Vagina (tissue), 2 donors: ENCODE data around the gene CBFB. TPM values are rescaled to one million over a fixed set of nuclear protein-coding genes. Genes with fewer than 3 reads are reported as not detected.

Experiments used
- DNase-seq, 2 donors: peaks; one replicate each; pipeline ENCODE4 v3.0.0-alpha.2; 2017; ENCODE audit errors: extremely low spot score in 2 of 2
- H3K27ac ChIP-seq: fragments of 200-600 bp; sonication (generic); one replicate; pipeline ENCODE4 v1.5.1; 2019
- H3K27me3 ChIP-seq: fragments of 200-600 bp; sonication (generic); one replicate; pipeline ENCODE4 v1.5.1; 2019
- H3K36me3 ChIP-seq, 2 donors: fragments of 200-600 bp; sonication (generic); one replicate each; pipeline ENCODE4 v1.5.1; 2017 to 2019
- H3K4me1 ChIP-seq: fragments of 200-600 bp; sonication (generic); one replicate; pipeline ENCODE4 v1.5.1; 2019
- H3K4me3 ChIP-seq, 2 donors: fragments of 200-600 bp; sonication (generic); 1 replicate in 1 of 2; 2 replicates in 1 of 2; pipeline ENCODE4 v1.5.1; 2016 to 2019
- H3K9me3 ChIP-seq: fragments of 200-600 bp; sonication (generic); one replicate; pipeline ENCODE4 v1.5.1; 2019
- POLR2A ChIP-seq, 2 donors: fragments of 450-650 bp; IDR thresholded peaks; one replicate each; pipeline ENCODE4 v1.6.1; 2017; ENCODE audit warnings: antibody characterized with exemption in 2 of 2, mild to moderate bottlenecking in 2 of 2, moderate library complexity in 2 of 2
- POLR2AphosphoS5 ChIP-seq, 2 donors: sonication (generic); formaldehyde crosslinking; IDR thresholded peaks; one replicate each; pipeline ENCODE4 v1.9.0; 2017; ENCODE audit warnings: antibody characterized with exemption in 2 of 2, mild to moderate bottlenecking in 2 of 2, low read depth in 1 of 2; ENCODE audit not compliant: insufficient read depth in 1 of 2
- intact Hi-C: fragments of 100-400 bp; cut with DNase I; formaldehyde crosslinking; loops from one replicate; pipeline ENCODE4 v1.15.1; 2023
- total RNA-seq: library from RNA; depleted of rRNA; stranded (reverse); fragments of >200 nt; gene quantifications from one replicate; pipeline ENCODE4 v1.2.3, GENCODE V29; 2016
- TF ChIP-seq, protein P1 (sequence below), 3 experiments: fragments of 450-650 bp in 2 of 3; fragments of 200-600 bp in 1 of 3; sonication (generic) in 1 of 3; IDR thresholded peaks; one replicate each; pipeline ENCODE4 v1.5.1; 2017 to 2019; ENCODE audit warnings: antibody characterized with exemption in 3 of 3, mild to moderate bottlenecking in 2 of 3, moderate library complexity in 2 of 3

The CBFB gene
- total RNA-seq, 1 donor from 2014 or later = 33.9 TPM

DNA sequence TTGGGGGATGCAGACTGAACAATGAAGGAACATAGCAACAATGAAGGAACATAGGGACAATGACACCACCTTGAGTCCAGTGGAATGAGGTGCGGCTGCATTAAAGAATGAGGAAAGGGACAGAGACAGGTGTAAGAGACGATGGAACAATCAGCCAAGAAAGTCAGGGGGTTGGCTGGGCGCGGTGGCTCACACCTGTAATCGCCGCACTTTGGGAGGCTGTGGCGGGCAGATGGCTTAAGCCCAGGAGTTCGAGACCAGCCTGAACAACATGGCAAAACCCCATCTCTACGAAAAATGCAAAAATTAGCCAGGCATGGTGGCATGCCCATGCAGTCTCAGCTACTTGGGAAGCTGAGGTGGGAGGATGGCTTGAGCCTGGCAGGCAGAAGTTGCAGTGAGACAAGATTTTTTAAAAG is 13.6 kb upstream of the CBFB start:
- no peak overlapping the region for H3K4me3 ChIP-seq
- no peaks in the 10 kb centered on the region for H3K9me3 ChIP-seq
- intact Hi-C loops = loop anchor here (5.0 kb wide), 1 partner anchor 177 kb away; the partner anchor contains the start of genes E2F4 and EXOC3L1
- H3K27me3 ChIP-seq = no peaks in the 10 kb centered on the region
- TF ChIP-seq POLR2AphosphoS5 (IDR thresholded peaks at IDR 0.05; ENCODE audit: insufficient read depth in 1 of 2, low read depth in 1 of 2) (no peak), POLR2A (IDR thresholded peaks at IDR 0.05) (no peak)
- TF ChIP-seq, protein P1, sequence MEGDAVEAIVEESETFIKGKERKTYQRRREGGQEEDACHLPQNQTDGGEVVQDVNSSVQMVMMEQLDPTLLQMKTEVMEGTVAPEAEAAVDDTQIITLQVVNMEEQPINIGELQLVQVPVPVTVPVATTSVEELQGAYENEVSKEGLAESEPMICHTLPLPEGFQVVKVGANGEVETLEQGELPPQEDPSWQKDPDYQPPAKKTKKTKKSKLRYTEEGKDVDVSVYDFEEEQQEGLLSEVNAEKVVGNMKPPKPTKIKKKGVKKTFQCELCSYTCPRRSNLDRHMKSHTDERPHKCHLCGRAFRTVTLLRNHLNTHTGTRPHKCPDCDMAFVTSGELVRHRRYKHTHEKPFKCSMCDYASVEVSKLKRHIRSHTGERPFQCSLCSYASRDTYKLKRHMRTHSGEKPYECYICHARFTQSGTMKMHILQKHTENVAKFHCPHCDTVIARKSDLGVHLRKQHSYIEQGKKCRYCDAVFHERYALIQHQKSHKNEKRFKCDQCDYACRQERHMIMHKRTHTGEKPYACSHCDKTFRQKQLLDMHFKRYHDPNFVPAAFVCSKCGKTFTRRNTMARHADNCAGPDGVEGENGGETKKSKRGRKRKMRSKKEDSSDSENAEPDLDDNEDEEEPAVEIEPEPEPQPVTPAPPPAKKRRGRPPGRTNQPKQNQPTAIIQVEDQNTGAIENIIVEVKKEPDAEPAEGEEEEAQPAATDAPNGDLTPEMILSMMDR (IDR thresholded peaks at IDR 0.05) = no peak
- no peaks in the 10 kb centered on the region for H3K36me3 ChIP-seq
- DNase-seq = peak; percentile 64 to 76
- H3K4me1 ChIP-seq = peaks cover 23% of the 10 kb centered on the region
- no peak overlapping the region for H3K27ac ChIP-seq

DNA sequence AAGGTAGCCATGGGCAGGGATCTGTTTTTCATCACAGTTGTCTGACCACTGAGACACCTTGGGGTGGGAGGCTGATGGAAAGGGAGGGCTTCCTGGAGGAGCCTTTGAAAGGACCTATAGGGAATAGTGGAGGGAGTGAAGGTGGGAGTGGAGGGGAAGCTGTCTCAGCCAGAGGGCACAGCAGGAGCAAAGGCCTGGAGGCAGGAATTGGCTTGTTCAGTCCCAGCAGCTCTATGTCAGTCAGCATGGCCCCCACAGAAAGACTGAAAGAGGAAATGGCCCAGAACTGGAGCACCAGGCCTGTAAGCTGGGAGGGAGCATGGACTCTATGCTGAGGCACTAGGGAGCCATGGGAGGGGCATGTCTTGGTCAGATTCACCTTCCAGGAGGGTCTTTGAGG is 12.8 kb upstream of the CBFB start:
- peak; percentile 55 to 72 for DNase-seq
- TF ChIP-seq POLR2AphosphoS5 (IDR thresholded peaks at IDR 0.05; ENCODE audit: insufficient read depth in 1 of 2, low read depth in 1 of 2) (no peak), POLR2A (IDR thresholded peaks at IDR 0.05) (no peak)
- TF ChIP-seq, protein P1 (IDR thresholded peaks at IDR 0.05) = no peak
- Histone ChIP-seq H3K9me3 (no peaks in the 10 kb centered on the region), H3K27me3 (no peaks in the 10 kb centered on the region), H3K4me1 (peaks cover 23% of the 10 kb centered on the region), H3K4me3 (no peak overlapping the region), H3K27ac (no peak overlapping the region), H3K36me3 (no peaks in the 10 kb centered on the region)
- intact Hi-C loops = loop anchor here (5.0 kb wide), 1 partner anchor 176 kb away; the partner anchor contains the start of genes E2F4 and EXOC3L1

DNA sequence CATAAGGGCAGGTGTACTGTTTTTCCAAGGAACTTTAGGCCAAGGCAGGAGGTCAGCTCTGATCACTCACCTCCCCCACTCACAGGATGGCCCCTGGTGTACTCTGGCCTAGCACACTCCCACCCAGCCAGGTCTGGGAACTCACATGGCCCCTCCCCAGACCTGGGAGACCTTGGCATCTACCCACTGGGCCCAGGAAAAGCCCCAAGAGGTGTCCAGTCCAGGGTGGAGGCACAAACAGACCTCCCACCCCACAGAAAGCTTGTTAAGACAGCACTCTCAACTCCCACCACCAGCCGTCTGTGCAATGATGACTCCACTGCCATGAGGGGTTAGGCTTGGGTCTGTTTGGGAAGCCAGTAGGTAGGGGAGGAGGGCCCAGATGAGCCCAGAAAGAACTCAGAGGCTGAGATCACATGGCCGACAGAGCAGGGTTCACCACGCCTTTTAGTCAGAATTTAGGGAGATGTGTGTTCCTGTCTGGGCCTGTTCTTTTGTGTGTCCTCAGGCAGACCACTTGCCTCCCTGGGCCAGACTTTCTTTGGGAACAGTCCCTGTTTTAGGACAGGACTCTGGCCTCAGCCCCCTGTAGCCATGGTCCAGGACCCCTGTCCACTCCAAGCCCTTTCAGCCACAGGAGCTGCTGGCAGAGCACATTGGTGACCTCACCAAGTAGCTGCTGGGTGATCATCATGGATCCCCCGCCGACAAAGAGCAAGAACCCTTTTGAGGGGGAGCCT is 12.1 kb upstream of the CBFB start:
- TF ChIP-seq POLR2A (IDR thresholded peaks at IDR 0.05) (no peak), POLR2AphosphoS5 (IDR thresholded peaks at IDR 0.05; ENCODE audit: insufficient read depth in 1 of 2, low read depth in 1 of 2) (no peak)
- TF ChIP-seq, protein P1 (IDR thresholded peaks at IDR 0.05) = no peak
- H3K36me3 ChIP-seq = no peaks in the 10 kb centered on the region
- peak; percentile 74 to 79 for DNase-seq
- H3K27me3 ChIP-seq = no peaks in the 10 kb centered on the region
- H3K9me3 ChIP-seq = no peaks in the 10 kb centered on the region
- peaks cover 23% of the 10 kb centered on the region for H3K4me1 ChIP-seq
- intact Hi-C loops = loop anchor here (5.0 kb wide), 1 partner anchor 175 kb away; the partner anchor contains the start of genes E2F4 and EXOC3L1
- H3K27ac ChIP-seq = no peak overlapping the region
- H3K4me3 ChIP-seq = no peak overlapping the region

DNA sequence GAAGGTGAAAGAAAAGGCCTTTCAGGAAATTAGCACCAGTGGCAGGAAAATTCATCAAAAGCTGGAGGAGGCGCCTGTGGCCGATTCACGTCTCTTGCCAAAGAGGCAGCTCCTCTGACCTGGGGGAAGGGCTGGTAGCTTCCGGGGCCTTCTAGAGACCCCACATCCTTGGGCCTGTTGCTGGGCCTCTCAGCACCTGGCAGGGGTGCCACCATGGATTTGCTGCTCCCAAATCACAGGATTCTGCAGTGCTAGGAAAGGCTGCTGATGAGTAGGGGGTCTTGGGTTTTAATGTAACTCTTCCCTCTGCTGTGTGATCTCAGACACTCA is 11.6 kb upstream of the CBFB start:
- Histone ChIP-seq H3K27ac (no peak overlapping the region), H3K4me3 (no peak overlapping the region), H3K9me3 (no peaks in the 10 kb centered on the region), H3K36me3 (no peaks in the 10 kb centered on the region), H3K27me3 (no peaks in the 10 kb centered on the region), H3K4me1 (peaks cover 23% of the 10 kb centered on the region)
- intact Hi-C loops = loop anchor here (5.0 kb wide), 1 partner anchor 175 kb away; the partner anchor contains the start of genes E2F4 and EXOC3L1
- no peak for DNase-seq
- TF ChIP-seq, protein P1 (IDR thresholded peaks at IDR 0.05) = no peak
- no peak for TF ChIP-seq POLR2A (IDR thresholded peaks at IDR 0.05)
- no peak for TF ChIP-seq POLR2AphosphoS5 (IDR thresholded peaks at IDR 0.05; ENCODE audit: insufficient read depth in 1 of 2, low read depth in 1 of 2)
